Heart left ventricle (tissue), 16 donors: ENCODE results near the gene TRMU. TPM values are rescaled to one million over a fixed set of nuclear protein-coding genes. Genes with fewer than 3 reads are reported as not detected.

Source experiments
- ATAC-seq, 4 donors: fragments of 200-7000 bp; cut with Tn5 transposase; one replicate each; pipeline ENCODE4 v1.9.1; 2020 to 2022; ENCODE audit warnings: moderate library complexity in 4 of 4, mild to moderate bottlenecking in 3 of 4, moderate number of reproducible peaks in 1 of 4
- DNase-seq, 5 donors: peaks; one replicate each; pipeline ENCODE4 v3.0.0-alpha.2; 2020
- H3K27ac ChIP-seq, 12 donors: fragments of 200-600 bp; sonication (generic) in 4 of 12; one replicate each; pipeline versions ENCODE4 v1.5.0 to v1.8.0; 2016 to 2022; ENCODE audit warnings: mild to moderate bottlenecking in 2 of 12
- H3K27me3 ChIP-seq, 9 donors: fragments of 200-600 bp; sonication (generic) in 2 of 9; one replicate each; pipeline versions ENCODE4 v1.5.1 to v1.8.0; 2016 to 2022; ENCODE audit warnings: mild to moderate bottlenecking in 3 of 9
- H3K36me3 ChIP-seq, 9 donors: fragments of 200-600 bp; sonication (generic) in 2 of 9; one replicate each; pipeline versions ENCODE4 v1.5.0 to v1.8.0; 2018 to 2022; ENCODE audit warnings: mild to moderate bottlenecking in 2 of 9
- H3K4me1 ChIP-seq, 12 donors: fragments of 200-600 bp; sonication (generic) in 4 of 12; one replicate each; pipeline versions ENCODE4 v1.5.0 to v1.8.0; 2016 to 2022; ENCODE audit warnings: mild to moderate bottlenecking in 3 of 12
- H3K4me3 ChIP-seq, 12 donors: fragments of 200-600 bp; sonication (generic) in 4 of 12; one replicate each; pipeline versions ENCODE4 v1.5.0 to v1.8.0; 2017 to 2022; ENCODE audit warnings: mild to moderate bottlenecking in 9 of 12, moderate library complexity in 4 of 12
- H3K9me3 ChIP-seq, 12 donors: fragments of 200-600 bp; sonication (generic) in 4 of 12; one replicate each; pipeline versions ENCODE4 v1.5.0 to v1.8.0; 2016 to 2022; ENCODE audit warnings: mild to moderate bottlenecking in 1 of 12
- CTCF ChIP-seq, 12 donors: fragments of 200-600 bp; sonication (generic) in 4 of 12; IDR thresholded peaks; one replicate each; pipeline versions ENCODE4 v1.5.0 to v1.8.0; 2018 to 2022; ENCODE audit warnings: antibody characterized with exemption in 12 of 12, mild to moderate bottlenecking in 5 of 12
- POLR2A ChIP-seq, 2 donors: fragments of 450-650 bp; IDR thresholded peaks; one replicate each; pipeline ENCODE4 v1.6.1; 2017; ENCODE audit warnings: antibody characterized with exemption in 2 of 2, mild to moderate bottlenecking in 2 of 2, moderate library complexity in 2 of 2
- WGBS, 4 donors: extraction: QIAGEN DNeasy Blood & Tissue Kit in 2 of 4; methylation state at CpG; one replicate each; pipeline versions ENCODE4 v1.1.5 to v1.1.7; 2013 to 2018; 5-methylcytosine and 5-hydroxymethylcytosine counted together
- intact Hi-C, 10 donors: fragments of 100-400 bp; cut with DNase I; formaldehyde crosslinking; loops; one replicate each; pipeline versions ENCODE4 v1.11.1 to v1.14.2; 2022
- polyA plus RNA-seq, 2 donors: library from polyadenylated mRNA; stranded (reverse); fragments of 200-250 nt; gene quantifications; one replicate each; pipeline ENCODE4 v1.2.3, GENCODE V29; 2013
- total RNA-seq, 9 donors: library from RNA; depleted of rRNA in 2 of 9; stranded (reverse); fragments of >200 nt in 2 of 9; fragmentation: NEBNext Ultra II Directional in 3 of 9; extraction: Animal tissue kit (Norgen Biotek cat#: 25700) in 3 of 9; gene quantifications; one replicate each; pipeline versions ENCODE4 v1.1.0 to v1.2.4, GENCODE V29; 2016 to 2023
- donor health status: ischemic (EF 13 %, LVEDD 7.1; RV severe dilation, severe dysfunction).
- donor health status: healthy with polysubstance abuse.
- donor health status: DM: no; HTN: yes; CAD: no.
- donor health status: DM: no; HTN: no; CAD: no.
- donor health status: ischemic (EF 25% LVEDD 6.9; RV normal size, moderate dysfunction).
- donor health status: ischemic (EF 25% LVEDD 5.7; RV mildly dilated, moderate dysfunction).
- donor health status: healthy.
- donor health status: DM: yes; HTN: yes; CAD: no.
- donor health status: ischemic (EF 35%, LVEDD 5.7; RV mildly dilated, moderate dysfunction).
- donor health status: nonischemic (EF 11% LVEDD 7.7; RV severe dilation, severe dysfunction).
- donor health status: DM: yes; HTN: yes; CAD: no.
- donor health status: PGD.
- donor health status: ischemic (EF 29% LVEDD 5.4; RV normal size, mild dysfunction).
- donor health status: nonischemic (EF 23%, LVEDD 6.1; RV moderate dilation, normal function).

The TRMU gene
- total and polyA plus RNA-seq, 11 donors = 24.3 to 48.7 (median 33.3) TPM

DNA sequence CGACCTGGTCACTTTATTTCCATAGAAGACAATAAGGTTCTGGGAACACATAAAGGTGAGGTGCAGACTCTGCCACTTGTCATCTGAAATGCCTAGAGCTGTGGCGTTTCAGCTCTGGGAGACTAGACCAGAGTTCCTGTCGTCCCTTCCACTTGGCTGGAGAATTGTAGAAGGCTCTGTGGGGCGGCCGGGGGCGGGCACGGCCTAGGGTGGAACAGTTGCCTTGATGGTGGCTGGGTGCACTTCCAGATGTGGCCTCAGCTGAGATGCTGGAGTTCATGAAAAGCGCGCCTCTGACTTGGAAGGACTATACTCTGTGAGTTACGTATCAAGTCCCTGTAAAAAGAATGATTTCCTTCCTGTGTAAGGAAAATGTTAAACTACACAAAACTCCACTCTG, 16.8 kb downstream of the TRMU start:
- Histone ChIP-seq H3K9me3 (no peaks in the 10 kb centered on the region), H3K4me3 (no peak overlapping the region), H3K27ac (peak overlapping the region in 9 of 12 donors; percentile 46 to 94 (median 76)), H3K4me1 (peaks cover 0 to 75% (median 34%) of the 10 kb centered on the region in 12 donors), H3K27me3 (no peaks in the 10 kb centered on the region), H3K36me3 (peaks cover 4 to 100% (median 91%) of the 10 kb centered on the region in 9 donors)
- WGBS, 4 donors = 89% methylated on average over 10 of the region's 10 CpGs
- DNase-seq (peak in 2 of 5 donors; percentile 22 to 33), ATAC-seq (no peak)
- no peak for TF ChIP-seq CTCF (IDR thresholded peaks at IDR 0.05)
- TF ChIP-seq POLR2A (IDR thresholded peaks at IDR 0.05) = no peak
- intact Hi-C loops = loop anchor here in 2 of 10 donors (10.0 kb wide), 3 partner anchors 53 to 453 kb away; no protein-coding TSS in a partner anchor

DNA sequence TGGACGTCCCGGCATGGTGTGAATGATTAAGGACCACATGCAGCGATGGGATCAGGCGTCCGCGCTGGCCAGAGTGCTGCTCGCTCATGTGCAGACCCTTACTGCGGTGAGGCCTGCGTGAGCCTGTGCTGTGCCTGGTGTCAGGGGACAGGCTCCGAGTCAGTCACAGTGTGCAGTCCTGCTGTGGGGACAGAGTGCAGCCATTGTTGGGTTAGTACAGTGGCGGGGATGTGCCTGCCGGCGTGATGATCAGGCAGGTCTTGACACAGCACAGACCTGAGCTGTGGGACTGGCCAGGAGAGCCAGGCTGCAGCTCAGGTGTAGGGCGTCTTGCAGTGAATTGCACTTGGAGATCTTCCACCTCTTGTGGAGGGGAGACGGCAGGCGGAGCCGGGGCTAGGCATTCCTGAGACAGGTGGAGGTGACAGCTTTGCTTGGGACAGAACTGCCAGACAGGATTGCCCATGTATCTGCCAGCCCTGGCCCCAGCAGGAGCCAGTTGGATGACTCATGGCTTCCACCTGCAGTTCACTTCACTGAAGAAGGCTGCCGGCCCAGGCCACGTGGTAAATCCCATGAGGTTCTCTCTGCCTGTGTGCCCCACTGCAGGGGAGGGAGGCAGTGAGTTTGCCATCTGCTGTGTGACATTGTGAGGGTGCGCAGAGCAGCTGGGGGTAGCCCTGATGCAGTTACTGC, 17.3 kb downstream of the TRMU start:
- intact Hi-C loops = loop anchor here in 2 of 10 donors (10.0 kb wide), 3 partner anchors 52 to 452 kb away; no protein-coding TSS in a partner anchor
- Histone ChIP-seq H3K36me3 (peaks cover 4 to 97% (median 87%) of the 10 kb centered on the region in 9 donors), H3K27ac (peak overlapping the region in 11 of 12 donors; percentile 35 to 94 (median 75)), H3K4me1 (peaks cover 0 to 69% (median 31%) of the 10 kb centered on the region in 12 donors), H3K4me3 (no peak overlapping the region), H3K9me3 (no peaks in the 10 kb centered on the region), H3K27me3 (no peaks in the 10 kb centered on the region)
- 67 to 81% (median 73%) methylated on average over 15 to 20 of the region's 20 CpGs for WGBS, 4 donors
- DNase-seq (peak; percentile 71 to 92 (median 74)), ATAC-seq (peak; percentile 41 to 78 (median 67))
- no peak for TF ChIP-seq POLR2A (IDR thresholded peaks at IDR 0.05)
- TF ChIP-seq CTCF (IDR thresholded peaks at IDR 0.05) = no peak

DNA sequence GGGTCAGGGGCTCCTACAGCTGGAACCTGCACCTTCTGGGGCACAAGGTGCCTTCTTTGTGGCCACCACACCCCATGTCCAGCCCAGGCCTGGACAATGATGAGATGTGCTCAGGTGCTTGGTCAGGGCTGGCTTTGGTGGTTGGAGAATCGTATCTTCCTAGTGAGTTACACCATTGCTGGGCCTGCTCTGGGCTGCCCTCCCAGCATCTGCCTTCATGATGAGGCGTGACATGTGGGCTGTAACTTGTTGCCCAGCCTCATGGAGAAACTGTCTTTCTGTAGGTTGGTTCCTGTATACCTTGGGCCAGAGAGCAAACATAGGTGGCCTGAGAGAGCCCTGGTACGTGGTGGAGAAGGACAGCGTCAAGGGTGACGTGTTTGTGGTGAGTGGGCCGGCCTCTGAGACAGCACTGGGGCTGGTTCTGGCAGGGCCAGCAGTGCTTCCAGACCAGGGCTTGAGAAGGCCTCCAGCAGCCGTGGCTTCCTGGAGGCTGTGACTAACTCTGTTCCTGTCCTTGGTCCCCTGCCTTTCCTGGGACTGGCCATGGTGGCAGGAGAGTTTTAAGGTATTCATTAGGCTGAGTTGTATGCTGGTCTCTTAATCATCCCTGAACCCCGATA, 18.1 kb downstream of the TRMU start:
- Histone ChIP-seq H3K4me1 (peaks cover 0 to 66% (median 27%) of the 10 kb centered on the region in 12 donors), H3K27me3 (no peaks in the 10 kb centered on the region), H3K27ac (peak overlapping the region in 11 of 12 donors; percentile 34 to 94 (median 75)), H3K4me3 (no peak overlapping the region), H3K9me3 (no peaks in the 10 kb centered on the region), H3K36me3 (peaks cover 4 to 95% (median 82%) of the 10 kb centered on the region in 9 donors)
- DNase-seq (peak in 2 of 5 donors; percentile 62 to 74), ATAC-seq (peak in 3 of 4 donors; percentile 19 to 60 (median 23))
- intact Hi-C loops = loop anchor here in 2 of 10 donors (10.0 kb wide), 3 partner anchors 51 to 451 kb away; no protein-coding TSS in a partner anchor
- no peak for TF ChIP-seq POLR2A (IDR thresholded peaks at IDR 0.05)
- TF ChIP-seq CTCF (IDR thresholded peaks at IDR 0.05) = no peak
- WGBS, 4 donors = 65 to 77% (median 72%) methylated on average over 8 of the region's 8 CpGs
